Measurements from ENCODE around the gene SYCE3. TPM values are rescaled to one million over a fixed set of nuclear protein-coding genes. Genes with fewer than 3 reads are reported as not detected.

SYCE3 gene
- total and polyA plus RNA-seq, 9 of the 15 experiments (the other 6 are each of a cell fraction or from before 2014, with no cell fraction given) = 0.56 TPM; not detected in 8

DNA sequence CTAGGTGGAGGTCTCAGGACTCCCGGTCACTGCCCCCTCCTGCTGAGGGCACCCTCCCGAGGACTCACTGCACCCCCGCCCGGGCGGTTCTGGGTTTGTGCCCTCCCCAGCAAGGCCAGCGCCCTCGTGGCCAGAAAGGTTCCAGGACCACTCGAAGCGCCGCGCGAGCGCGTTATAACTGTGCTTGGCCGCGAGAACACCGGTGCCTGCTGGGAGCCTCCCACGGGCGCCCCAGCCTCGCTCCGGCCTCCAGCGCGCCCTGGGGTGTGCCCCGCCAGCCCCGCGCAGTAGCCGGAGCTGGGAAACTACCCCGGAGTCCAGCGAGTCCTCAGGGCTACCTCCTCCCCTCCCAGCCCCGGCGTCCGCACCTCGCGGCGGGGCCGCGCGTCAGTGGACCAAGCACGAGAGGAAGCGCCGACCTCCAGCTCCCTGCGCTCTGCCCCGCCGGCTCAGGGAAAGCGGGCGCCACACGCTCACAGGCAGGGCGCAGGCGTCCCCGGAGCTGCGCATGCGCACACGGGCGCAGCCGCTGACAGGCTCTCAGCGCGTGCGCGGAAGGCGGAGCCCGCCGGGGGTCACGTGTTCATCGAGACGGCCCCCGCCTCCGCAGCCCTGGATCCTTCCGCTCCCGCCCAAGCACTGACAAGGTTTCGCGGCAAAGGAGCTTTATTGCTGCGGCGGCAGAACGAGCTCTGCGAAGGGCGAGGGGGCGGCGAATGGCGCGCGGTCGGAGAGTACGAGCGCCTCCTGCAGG, 37.4 kb downstream of the SYCE3 start, which contains the start of gene SCO2 (continued):
- TF ChIP-seq, protein P1, sequence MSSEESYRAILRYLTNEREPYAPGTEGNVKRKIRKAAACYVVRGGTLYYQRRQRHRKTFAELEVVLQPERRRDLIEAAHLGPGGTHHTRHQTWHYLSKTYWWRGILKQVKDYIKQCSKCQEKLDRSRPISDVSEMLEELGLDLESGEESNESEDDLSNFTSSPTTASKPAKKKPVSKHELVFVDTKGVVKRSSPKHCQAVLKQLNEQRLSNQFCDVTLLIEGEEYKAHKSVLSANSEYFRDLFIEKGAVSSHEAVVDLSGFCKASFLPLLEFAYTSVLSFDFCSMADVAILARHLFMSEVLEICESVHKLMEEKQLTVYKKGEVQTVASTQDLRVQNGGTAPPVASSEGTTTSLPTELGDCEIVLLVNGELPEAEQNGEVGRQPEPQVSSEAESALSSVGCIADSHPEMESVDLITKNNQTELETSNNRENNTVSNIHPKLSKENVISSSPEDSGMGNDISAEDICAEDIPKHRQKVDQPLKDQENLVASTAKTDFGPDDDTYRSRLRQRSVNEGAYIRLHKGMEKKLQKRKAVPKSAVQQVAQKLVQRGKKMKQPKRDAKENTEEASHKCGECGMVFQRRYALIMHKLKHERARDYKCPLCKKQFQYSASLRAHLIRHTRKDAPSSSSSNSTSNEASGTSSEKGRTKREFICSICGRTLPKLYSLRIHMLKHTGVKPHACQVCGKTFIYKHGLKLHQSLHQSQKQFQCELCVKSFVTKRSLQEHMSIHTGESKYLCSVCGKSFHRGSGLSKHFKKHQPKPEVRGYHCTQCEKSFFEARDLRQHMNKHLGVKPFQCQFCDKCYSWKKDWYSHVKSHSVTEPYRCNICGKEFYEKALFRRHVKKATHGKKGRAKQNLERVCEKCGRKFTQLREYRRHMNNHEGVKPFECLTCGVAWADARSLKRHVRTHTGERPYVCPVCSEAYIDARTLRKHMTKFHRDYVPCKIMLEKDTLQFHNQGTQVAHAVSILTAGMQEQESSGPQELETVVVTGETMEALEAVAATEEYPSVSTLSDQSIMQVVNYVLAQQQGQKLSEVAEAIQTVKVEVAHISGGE (CRISPR knock-in tag; IDR thresholded peaks at IDR 0.05) = peak in 1 of 3 experiments; percentile 26; a peak in 2 of 6 replicates
- TF ChIP-seq SAFB (IDR thresholded peaks at IDR 0.05; ENCODE audit: borderline replicate concordance, low read depth, low read length) (peak; percentile 64), HCFC1 (IDR thresholded peaks at IDR 0.05; ENCODE audit: low read depth, low read length) (0 out of 2 replicates have a peak, but pooled peaks have one; percentile 10), ZKSCAN1 (IDR thresholded peaks at IDR 0.05; ENCODE audit: low read depth, low read length) (no peak), HDAC1 (IDR thresholded peaks at IDR 0.05) (peak in 1 of 2 experiments; percentile 53; a peak in 1 of 4 replicates), ZNF707 (CRISPR knock-in tag; conservative IDR thresholded peaks at IDR 0.05) (no peak), CCNT2 (IDR thresholded peaks at IDR 0.05; ENCODE audit: borderline replicate concordance, extremely low read depth, insufficient read length, low read depth, low read length) (peak; percentile 57), SIN3B (IDR thresholded peaks at IDR 0.05; ENCODE audit: low read depth) (peak; percentile 31; the same call in 1 of the 2 replicates), ZSCAN32 (CRISPR knock-in tag; IDR thresholded peaks at IDR 0.05) (no peak), ZNF41 (CRISPR knock-in tag; conservative IDR thresholded peaks at IDR 0.05) (no peak)
- TF ChIP-seq, protein P2, sequence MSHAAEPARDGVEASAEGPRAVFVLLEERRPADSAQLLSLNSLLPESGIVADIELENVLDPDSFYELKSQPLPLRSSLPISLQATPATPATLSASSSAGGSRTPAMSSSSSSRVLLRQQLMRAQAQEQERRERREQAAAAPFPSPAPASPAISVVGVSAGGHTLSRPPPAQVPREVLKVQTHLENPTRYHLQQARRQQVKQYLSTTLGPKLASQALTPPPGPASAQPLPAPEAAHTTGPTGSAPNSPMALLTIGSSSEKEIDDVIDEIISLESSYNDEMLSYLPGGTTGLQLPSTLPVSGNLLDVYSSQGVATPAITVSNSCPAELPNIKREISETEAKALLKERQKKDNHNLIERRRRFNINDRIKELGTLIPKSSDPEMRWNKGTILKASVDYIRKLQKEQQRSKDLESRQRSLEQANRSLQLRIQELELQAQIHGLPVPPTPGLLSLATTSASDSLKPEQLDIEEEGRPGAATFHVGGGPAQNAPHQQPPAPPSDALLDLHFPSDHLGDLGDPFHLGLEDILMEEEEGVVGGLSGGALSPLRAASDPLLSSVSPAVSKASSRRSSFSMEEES (CRISPR knock-in tag; IDR thresholded peaks at IDR 0.05) = peak; percentile 98
- TF ChIP-seq, protein P3, sequence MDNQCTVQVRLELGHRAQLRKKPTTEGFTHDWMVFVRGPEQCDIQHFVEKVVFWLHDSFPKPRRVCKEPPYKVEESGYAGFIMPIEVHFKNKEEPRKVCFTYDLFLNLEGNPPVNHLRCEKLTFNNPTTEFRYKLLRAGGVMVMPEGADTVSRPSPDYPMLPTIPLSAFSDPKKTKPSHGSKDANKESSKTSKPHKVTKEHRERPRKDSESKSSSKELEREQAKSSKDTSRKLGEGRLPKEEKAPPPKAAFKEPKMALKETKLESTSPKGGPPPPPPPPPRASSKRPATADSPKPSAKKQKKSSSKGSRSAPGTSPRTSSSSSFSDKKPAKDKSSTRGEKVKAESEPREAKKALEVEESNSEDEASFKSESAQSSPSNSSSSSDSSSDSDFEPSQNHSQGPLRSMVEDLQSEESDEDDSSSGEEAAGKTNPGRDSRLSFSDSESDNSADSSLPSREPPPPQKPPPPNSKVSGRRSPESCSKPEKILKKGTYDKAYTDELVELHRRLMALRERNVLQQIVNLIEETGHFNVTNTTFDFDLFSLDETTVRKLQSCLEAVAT (IDR thresholded peaks at IDR 0.05) = no peak
- TF ChIP-seq, protein P4, sequence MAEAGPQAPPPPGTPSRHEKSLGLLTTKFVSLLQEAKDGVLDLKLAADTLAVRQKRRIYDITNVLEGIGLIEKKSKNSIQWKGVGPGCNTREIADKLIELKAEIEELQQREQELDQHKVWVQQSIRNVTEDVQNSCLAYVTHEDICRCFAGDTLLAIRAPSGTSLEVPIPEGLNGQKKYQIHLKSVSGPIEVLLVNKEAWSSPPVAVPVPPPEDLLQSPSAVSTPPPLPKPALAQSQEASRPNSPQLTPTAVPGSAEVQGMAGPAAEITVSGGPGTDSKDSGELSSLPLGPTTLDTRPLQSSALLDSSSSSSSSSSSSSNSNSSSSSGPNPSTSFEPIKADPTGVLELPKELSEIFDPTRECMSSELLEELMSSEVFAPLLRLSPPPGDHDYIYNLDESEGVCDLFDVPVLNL (CRISPR knock-in tag; IDR thresholded peaks at IDR 0.05; ENCODE audit: low read depth) = no peak; the same call in 1 of the 2 replicates
- TF ChIP-seq, protein P5, sequence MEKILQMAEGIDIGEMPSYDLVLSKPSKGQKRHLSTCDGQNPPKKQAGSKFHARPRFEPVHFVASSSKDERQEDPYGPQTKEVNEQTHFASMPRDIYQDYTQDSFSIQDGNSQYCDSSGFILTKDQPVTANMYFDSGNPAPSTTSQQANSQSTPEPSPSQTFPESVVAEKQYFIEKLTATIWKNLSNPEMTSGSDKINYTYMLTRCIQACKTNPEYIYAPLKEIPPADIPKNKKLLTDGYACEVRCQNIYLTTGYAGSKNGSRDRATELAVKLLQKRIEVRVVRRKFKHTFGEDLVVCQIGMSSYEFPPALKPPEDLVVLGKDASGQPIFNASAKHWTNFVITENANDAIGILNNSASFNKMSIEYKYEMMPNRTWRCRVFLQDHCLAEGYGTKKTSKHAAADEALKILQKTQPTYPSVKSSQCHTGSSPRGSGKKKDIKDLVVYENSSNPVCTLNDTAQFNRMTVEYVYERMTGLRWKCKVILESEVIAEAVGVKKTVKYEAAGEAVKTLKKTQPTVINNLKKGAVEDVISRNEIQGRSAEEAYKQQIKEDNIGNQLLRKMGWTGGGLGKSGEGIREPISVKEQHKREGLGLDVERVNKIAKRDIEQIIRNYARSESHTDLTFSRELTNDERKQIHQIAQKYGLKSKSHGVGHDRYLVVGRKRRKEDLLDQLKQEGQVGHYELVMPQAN (IDR thresholded peaks at IDR 0.05; ENCODE audit: borderline replicate concordance) = no peak

Data from K562 (cell line).